ENCODE results near the gene EIF2D.
"Not testable (repeated sequence)": the region's sequence is repeated elsewhere in the genome, so short reads cannot be mapped to it uniquely, and the experiment has no call there.

The EIF2D gene, protein sequence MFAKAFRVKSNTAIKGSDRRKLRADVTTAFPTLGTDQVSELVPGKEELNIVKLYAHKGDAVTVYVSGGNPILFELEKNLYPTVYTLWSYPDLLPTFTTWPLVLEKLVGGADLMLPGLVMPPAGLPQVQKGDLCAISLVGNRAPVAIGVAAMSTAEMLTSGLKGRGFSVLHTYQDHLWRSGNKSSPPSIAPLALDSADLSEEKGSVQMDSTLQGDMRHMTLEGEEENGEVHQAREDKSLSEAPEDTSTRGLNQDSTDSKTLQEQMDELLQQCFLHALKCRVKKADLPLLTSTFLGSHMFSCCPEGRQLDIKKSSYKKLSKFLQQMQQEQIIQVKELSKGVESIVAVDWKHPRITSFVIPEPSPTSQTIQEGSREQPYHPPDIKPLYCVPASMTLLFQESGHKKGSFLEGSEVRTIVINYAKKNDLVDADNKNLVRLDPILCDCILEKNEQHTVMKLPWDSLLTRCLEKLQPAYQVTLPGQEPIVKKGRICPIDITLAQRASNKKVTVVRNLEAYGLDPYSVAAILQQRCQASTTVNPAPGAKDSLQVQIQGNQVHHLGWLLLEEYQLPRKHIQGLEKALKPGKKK

DNA sequence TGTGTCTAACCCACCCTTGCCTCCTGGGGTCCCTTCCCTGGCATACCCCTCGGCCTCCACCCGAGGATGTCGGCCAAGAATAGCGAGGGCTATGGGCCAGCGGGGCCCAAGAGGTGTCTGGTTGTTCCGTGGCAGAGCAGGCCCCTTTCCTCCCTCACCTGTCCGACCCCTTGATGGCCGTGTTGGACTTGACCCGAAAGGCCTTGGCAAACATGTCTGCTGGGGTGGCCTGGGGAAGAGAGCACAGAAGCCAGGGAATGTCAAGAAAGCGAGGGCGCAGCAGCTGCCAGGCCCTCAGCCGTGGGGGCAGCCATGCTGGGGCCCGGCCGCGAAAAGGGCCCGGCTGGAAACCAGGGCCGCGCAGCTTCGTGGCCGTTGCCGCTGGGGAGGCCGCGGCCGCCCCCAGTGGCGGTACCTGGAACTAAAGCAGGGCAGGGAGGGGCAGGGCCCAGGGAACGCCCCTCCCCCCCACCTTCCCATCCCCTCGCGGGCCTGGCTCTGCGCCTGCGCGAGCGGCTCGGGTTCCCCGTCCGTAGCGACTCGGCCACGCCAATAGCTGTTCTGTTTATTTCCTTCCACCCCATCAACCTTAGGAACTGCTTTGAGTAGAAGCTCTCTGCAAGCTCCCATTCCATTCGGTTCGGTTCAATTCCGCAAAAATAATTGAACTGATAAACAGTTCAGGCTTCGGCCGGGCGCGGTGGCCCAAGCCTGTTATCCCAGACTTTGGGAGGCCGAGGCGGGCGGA, at the start of gene EIF2D:
EIF2D (minus strand) TSS at position 337 of the 748 bp plus-strand sequence; CDS start at position 214, 123 bp downstream.
- DNase-seq = peak; percentile 95

DNA sequence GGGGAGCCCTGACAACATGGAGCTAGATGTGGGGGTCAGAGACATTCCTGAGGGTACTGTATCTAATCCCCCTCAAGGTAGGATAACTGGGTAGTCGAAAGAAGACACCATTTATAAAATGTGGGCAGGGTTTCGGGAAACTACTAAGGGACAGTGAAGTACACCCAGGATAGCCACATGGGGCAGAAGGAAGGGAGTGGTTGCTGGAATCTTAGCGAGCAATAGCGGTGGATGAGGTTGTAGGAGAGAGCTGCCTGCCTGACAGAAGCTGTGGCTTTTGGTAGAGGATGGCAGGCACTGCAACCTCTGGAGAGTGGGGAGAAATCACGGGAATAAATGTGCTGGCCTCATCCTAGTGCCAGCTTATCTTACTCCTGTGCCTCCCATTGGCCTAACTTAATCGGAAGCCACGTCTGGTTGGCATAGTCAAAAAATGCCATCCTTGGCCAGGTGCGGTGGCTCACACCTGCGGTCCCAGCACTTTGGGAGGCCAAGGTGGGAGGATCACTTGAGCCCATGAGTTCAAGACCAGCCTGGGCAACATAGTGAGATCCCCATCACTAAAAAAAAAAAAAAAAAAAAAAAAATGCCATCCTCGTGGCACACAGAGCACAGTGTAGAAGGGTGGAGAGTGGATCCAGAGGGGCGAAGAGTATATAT, 49.0 kb upstream of the EIF2D start:
- DNase-seq = no peak

DNA sequence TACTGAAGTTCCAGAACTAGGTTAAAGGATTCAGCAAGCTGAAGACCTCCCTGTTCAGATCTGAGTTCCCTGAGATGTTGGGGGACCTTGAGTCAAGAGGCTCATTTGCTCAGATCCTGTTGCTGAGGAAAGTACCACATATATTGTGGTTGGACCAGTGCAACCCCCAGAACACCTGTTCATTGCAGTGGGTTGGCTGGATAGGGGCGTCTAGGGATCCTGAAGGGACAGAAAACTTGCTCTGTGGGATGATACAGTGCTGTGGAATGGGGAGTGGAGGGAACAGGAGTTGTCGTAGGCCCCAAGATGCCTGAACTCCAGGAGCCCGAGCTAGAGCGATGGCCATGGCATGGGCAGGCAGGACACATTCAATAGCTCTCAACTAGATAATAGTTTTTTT, 47.9 kb upstream of the EIF2D start:
- DNase-seq = no peak

DNA sequence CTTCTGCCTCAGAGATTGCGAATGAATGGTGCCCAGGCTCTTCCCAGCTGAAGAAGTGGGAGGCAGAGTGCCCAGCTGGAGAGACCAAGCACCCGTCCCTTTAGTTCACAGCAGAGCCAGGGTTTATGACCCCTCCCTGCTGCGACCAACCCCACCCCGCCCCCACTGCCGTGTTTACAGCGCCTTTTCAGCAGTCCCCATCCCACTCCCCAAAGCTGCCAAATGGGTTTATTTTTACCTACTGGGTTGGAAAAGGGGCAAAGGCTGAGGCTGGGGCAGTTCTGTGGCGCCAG, 46.7 kb upstream of the EIF2D start:
- DNase-seq = no peak

DNA sequence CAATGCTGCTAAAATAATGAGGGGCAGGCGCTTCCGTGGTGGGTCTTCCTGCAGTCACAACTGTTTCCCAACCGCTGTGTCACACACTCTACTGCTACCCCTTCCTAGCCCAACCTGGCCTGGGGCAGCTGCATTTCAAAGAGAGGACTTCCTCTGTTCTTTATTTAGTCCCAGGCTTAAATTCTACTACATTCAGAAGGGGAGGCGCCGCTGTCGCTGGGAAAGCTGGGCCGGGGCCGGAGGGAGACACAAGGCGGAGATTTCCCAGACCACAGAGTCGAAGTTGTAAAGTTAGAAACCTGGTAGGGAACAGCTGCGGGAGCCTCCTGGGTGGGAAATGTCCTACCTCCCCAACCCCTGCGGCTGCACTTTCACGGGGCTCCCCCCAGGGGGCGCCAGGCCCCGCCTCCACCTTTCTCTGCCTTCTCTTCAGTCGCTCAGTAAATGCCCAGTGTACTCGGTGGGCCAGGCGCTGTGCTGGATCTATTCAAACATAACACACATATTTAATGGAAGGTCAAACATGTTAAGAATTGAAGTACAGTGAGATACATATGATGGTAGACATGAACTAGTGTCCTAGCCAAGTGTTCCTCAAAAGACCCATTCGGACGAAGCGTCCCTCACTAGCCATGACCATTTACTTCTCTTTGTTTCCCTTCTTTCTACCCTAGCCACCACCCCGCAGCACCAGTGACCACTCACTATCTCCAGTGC, 46.2 kb upstream of the EIF2D start:
- peak; percentile 46 for DNase-seq

DNA sequence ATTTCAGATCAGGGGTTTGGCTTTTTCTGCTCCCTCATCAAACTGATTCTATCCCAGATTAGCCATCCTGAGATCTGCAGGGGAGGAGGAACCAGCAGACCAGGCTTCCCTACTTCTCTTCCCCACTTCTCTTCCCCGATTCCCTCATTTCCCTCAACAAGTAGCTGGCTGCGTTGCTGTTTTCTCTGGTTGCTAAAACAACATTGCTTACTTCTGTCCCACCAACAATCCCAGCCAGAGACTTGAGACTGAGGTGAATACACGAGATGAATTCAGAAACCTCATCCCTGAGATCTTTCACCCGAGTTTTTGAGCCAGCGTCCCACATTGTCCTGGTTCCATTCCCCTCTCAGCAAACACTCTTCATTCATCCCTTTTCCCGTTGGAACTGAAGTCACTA, 45.5 kb upstream of the EIF2D start:
- no peak for DNase-seq

DNA sequence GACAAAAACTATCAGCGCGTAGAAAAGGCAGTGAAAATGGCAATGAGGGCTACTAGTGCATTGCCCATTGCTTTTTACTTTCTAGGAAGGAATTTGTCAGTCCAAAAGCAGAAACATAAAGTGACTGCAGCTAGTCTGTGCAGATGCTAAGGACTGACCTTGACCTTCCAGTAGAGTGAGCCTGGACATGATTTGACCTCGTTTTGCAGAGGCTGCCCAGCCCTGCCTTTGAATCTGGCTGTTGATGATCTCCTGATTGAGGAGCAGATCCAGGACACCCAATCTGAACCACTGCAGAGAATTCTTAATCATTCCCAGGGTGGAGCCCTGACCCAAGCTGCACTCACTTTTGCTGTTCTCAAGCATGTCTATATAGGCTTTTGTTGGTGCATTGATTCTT, 44.7 kb upstream of the EIF2D start:
- no peak for DNase-seq

DNA sequence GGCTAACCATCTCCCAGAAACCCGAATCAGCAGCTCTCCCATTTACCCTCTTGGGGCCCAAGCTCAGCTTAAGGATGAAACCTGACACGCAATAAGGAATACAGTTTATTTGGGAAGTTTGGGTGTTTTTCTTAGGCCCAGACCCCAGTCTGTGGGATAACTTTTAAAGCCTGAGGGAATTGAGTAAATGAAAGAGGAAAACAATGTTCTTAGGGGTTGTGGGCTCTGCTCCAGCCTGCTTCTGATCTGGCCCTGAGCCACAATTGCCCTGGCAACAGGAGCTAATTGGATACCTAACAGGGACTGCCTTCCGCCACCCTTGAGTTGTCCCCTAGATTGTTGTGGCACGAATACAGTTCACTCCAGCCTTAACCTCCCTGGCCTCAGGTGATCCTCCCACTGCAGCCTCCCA, 43.2 kb upstream of the EIF2D start:
- DNase-seq = no peak

DNA sequence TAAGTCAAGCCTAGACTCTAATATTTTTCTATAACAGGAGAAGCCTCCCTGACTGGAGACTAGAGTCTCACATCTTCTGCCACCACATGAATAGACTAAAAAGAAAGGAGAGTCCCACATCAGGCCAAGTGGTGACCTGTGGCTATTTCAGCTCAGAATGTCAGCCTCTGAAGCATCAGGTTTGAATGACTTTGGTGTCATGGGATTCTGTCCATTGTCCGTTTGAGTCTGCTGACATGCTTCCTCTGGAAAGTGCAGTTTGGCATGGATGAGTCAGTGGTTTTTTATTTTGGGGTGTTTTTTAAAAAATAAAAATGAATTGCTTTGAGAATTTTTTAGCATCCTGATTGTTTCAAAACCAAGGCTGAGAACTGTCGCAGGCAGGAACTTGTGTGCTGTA, 42.6 kb upstream of the EIF2D start:
- DNase-seq = no peak

DNA sequence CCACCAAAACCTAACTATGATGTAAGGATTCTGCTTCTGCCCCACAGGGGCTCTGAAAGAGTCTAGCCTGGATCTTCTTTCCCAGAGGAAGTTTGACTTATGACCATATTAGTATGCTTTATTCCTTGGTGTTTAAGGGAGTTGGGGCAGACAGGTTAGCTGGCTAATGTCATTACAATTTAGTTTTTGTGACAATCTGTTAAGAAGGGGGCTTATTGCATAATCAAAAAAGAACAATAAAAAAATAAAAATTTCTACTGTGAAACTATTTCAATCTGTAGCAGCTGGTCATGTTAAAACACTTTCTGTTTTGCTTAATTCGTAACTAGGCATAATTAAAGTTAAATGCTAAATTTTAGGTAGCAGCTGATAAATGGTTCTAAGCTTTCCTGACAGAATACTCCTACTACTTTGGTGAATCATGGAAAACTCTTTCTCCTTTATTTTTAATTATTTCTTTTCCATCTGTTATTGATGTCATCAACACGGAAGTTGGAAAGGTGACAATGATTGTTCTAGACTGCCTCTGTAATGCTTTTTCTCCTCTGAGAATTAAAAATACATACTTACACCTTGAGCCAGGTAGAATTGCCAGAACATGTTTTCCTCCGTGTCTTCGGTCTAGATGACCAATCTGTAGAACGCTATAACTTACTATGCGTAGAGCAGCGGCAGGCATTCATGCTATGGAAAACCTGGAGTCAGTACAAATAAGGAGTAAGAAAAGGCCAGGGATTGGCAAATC, 41.6 kb upstream of the EIF2D start:
- DNase-seq = no peak

DNA sequence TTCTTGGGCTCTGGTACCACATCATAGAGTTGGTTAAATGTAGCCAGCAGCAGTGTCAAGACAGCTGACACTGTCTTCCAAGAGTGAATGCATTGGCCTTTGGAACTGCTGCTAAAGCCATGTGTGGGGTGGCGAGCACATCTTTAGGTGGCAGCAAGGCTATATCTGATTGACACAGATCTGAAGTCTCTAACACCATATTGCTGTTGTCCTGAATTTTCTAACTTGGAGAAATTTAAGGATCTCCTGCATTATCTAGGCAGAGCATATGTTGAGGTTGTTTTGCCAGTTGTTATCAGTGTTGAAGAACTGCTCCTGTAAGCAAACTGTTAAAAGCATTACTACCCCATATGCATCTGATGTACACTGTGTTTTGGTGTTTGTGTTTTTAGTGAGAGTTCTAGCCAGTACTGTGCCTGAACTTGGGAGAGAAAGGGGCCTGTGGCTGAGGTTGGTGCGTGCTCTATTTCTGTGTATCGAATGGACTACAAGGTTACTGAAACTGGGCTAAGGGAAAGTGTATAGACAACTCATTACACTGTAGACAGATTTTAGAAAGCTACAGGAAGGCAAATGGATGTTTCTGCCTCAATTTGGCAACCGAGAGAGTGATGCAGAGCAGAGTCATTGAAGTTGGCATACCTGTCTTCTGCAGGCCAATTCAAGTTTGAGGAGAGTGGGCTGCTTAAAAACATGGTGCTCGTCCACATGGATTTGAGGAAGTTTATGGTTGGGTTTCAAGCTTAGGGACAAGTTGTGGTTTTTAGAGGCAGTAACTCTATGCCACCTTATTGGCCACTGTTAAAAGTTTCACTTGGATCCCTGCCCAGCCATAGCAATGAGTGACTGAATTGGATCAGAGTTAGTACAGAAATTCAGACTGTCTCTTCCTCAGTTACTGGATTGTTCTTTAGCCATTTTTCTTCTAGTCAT, 40.0 kb upstream of the EIF2D start:
- no peak for DNase-seq

DNA sequence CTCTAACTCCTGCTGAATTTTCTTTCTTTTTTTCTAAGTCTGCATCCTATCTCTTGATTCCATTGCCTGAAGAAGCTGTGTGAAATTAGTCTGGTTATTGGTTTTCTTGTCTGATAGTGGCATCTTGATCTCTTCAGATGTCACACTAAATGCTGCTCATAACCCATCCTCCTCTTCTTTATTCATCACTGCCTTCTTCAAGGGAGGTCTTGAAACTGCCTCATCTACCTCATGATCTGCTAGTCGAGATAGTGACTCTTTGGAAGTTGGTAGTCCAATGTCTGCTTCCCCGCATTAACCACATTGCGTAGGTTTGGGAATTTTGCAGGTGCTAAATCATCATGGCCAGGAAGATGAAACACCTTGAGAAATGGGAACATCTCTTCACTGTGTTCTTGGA, 38.7 kb upstream of the EIF2D start:
- DNase-seq = no peak

DNA sequence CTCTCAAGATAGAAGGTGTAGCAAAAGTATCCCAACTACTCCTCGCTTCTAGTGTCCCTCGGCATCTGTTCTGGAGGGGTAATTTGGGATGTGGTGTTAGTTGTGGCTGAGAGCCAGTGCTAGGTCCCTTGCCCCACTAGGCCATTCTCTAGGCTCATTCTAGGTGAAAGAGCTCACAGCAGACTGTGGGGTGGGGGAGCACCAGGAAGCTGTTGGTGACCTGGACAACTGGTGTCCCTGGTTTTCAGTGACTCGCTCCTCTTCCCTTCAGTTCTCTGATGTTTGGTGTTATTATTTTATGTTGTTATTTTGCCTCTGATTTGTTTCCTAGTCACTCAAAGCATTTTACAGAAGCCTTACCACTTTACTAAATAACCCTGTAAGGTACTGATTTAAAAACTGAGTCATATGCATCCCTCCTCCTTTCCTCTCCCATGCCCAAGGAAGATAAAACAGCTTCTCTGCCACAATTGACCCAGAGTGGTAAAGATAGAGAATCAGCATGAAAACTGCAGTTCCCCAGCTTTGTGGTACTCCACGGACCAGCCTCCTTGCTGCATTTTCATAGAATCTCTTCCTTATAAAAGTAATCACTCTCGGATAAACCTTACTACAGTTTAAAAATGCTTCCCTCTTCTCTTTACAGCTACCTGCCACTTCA, 37.1 kb upstream of the EIF2D start:
- DNase-seq = no peak

DNA sequence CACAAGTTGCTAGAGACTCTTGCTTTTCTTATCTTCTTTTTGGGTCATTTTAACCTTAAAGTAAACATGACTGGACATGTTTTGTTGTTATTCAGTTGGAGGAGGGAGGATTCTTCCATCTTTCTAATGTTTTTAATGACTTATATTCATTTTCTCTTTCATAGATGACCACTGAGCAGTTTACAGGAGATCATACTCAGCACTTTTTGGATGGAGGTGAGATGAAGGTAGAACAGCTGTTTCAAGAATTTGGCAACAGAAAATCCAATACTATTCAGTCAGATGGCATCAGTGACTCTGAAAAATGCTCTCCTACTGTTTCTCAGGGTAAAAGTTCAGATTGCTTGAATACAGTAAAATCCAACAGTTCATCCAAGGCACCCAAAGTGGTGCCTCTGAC, 35.0 kb upstream of the EIF2D start:
- no peak for DNase-seq

DNA sequence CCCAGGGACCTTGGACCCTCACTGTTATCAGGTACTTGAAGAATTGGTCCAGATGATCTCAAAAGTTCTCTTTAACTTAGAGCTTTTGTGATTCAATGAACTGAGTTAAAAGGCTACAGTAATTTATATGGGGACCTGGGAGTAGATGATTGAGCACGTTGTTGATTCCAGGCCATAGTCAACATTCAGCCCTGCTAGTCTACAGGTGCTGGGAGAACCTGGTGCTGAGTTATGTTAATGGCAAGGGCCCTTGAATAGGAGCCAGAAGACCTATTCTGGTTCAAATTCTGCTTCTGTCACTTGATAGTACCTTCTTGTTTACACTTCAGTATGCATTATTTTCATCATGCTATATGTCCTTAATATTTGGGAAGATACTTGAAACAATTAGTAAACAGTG, 34.2 kb upstream of the EIF2D start:
- DNase-seq = no peak

DNA sequence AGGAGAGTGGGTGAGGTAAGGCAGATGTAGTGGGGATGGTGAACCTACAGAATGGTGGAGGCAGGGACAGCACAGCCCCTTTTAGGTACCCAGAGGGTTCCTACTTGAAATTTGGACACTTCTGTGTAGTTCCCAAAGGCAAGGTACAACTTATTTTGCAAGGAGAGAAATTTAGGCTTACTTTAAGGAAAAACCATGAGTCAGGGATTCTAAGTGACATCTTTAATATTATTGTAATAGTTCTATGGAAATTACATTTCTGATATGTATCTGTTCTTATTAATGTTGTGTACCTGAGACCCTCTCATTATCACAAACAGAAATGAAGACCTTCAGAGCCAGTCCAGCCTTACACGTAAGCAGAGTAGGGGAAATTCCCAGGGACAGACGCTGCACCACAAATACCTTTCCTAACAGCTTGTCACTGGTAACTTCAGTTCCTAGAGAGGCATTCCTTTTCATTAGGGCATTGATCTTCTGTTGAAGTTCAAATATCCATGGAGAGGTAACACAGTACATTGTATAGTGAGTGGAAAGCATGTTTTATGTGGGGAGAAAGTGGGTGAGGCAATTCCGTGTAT, 30.9 kb upstream of the EIF2D start:
- DNase-seq = no peak

DNA sequence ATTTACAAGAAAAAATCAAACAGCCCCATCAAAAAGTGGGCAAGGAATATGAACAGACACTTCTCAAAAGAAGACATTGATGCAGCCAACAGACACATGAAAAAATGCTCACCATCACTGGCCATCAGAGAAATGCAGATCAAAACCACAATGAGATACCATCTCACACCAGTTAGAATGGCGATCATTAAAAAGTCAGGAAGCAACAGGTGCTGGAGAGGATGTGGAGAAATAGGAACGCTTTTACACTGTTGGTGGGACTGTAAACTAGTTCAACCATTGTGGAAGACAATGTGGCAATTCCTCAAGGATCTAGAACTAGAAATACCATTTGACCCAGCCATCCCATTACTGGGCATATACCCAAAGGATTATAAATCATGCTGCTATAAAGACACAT, 29.8 kb upstream of the EIF2D start:
- not testable (repeated sequence) for DNase-seq

DNA sequence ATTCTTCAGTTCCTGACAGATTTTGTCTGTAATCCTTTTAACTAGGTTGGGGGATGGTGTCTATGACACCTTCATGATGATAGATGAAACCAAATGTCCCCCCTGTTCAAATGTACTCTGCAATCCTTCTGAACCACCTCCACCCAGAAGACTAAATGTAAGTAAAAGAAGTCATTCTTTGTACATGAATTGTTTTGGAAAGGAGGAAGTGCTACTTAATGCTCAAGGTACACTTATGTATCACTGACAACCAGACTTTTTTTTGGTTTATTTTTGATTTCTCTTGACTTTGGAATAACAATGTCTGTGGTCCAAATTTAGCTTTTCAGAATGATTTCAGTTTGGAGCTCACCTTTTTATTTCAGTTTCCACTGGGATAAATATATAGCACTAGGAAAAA, 25.3 kb upstream of the EIF2D start:
- DNase-seq = no peak

DNA sequence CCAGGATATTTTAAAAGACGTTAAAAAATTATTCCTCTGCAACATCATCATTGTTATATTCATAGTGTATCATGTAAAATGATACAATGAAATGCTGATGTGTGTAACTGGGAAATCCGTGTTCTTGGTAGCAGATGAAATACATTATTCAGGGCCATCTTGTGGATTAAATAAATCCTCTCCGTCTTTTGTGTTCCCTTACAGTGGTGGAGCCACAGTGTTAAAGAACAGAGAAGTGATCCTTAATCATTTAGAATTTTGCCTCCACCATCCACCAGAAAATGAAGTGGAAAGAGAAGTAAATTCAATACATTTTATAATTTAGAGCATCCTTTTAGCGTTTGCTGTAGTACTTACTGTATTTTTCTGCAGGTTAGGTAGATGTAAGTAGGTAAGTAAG, 24.4 kb upstream of the EIF2D start:
- no peak for DNase-seq

DNA sequence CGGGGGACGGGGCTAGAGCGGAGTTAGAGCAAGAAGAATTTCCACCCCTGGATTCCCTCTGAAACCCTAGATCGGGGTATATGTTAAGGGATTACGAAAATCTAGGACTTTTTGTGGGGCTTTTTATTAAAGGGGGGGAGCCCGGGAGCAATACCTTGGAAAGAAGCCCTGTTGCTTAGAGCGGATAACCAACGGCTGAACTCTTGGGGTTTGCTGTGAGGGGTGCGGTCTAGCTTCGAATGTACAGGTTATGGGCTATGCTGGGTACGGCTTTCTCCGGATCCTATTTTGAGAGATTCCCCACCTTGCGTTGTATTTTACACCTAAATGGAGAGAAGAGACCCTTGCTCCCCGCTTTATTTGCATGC, 23.7 kb upstream of the EIF2D start:
- DNase-seq = no peak
